Activated T-cell treated with anti-CD3 and anti-CD28 coated beads for 4 hours (primary cell): Measurements from ENCODE around the gene PGM5.

Source experiments
- DNase-seq: peaks from one replicate; pipeline ENCODE4 v3.0.0-alpha.2; 2020

PGM5 gene

GRCh38 chr9:68446836-68447235 is 90.4 kb downstream of the PGM5 start:
- DNase-seq = no peak

GRCh38 chr9:68447611-68448010 is 91.2 kb downstream of the PGM5 start:
- no peak for DNase-seq

- DNase-seq = no peak
These were observed 98.3 kb downstream of the PGM5 start for GRCh38 chr9:68454579-68455334.

- DNase-seq = no peak
These were observed 99.0 kb downstream of the PGM5 start for GRCh38 chr9:68455451-68455850.

GRCh38 chr9:68457803-68458202 is 101.4 kb downstream of the PGM5 start:
- no peak for DNase-seq

- no peak for DNase-seq
These were observed 102.5 kb downstream of the PGM5 start for GRCh38 chr9:68458918-68459317.

- no peak for DNase-seq
These were observed 105.8 kb downstream of the PGM5 start for GRCh38 chr9:68462105-68462775.

- no peak for DNase-seq
These were observed 113.7 kb downstream of the PGM5 start for GRCh38 chr9:68470067-68470466.

GRCh38 chr9:68470634-68471033 is 114.2 kb downstream of the PGM5 start:
- DNase-seq = no peak

- no peak for DNase-seq
These were observed 115.7 kb downstream of the PGM5 start for GRCh38 chr9:68472119-68472518.

GRCh38 chr9:68473790-68474189 is 117.4 kb downstream of the PGM5 start:
- no peak for DNase-seq

- DNase-seq = no peak
These were observed 120.0 kb downstream of the PGM5 start for GRCh38 chr9:68476422-68476821.

- DNase-seq = no peak
These were observed 120.4 kb downstream of the PGM5 start for GRCh38 chr9:68476847-68477246.

GRCh38 chr9:68480807-68481206 is 124.4 kb downstream of the PGM5 start:
- DNase-seq = no peak

GRCh38 chr9:68482548-68482947 is 126.1 kb downstream of the PGM5 start:
- no peak for DNase-seq

GRCh38 chr9:68488126-68488525 is 131.7 kb downstream of the PGM5 start:
- no peak for DNase-seq

- DNase-seq = no peak
These were observed 133.2 kb downstream of the PGM5 start for GRCh38 chr9:68489646-68490045.

GRCh38 chr9:68492806-68493205 is 136.4 kb downstream of the PGM5 start:
- DNase-seq = no peak

- no peak for DNase-seq
These were observed 137.1 kb downstream of the PGM5 start for GRCh38 chr9:68493541-68493940.

- DNase-seq = no peak
These were observed 137.7 kb downstream of the PGM5 start for GRCh38 chr9:68493958-68494577.

- no peak for DNase-seq
These were observed 138.8 kb downstream of the PGM5 start for GRCh38 chr9:68495247-68495646.

GRCh38 chr9:68496356-68496755 is 139.9 kb downstream of the PGM5 start:
- DNase-seq = no peak

GRCh38 chr9:68497629-68498028 is 141.2 kb downstream of the PGM5 start:
- no peak for DNase-seq

- no peak for DNase-seq
These were observed 142.4 kb downstream of the PGM5 start for GRCh38 chr9:68498816-68499215.
